Measurements from ENCODE around the gene PHYHD1.
"Not testable (repeated sequence)": the region's sequence is repeated elsewhere in the genome, so short reads cannot be mapped to it uniquely, and the experiment has no call there.

Gene PHYHD1

DNA sequence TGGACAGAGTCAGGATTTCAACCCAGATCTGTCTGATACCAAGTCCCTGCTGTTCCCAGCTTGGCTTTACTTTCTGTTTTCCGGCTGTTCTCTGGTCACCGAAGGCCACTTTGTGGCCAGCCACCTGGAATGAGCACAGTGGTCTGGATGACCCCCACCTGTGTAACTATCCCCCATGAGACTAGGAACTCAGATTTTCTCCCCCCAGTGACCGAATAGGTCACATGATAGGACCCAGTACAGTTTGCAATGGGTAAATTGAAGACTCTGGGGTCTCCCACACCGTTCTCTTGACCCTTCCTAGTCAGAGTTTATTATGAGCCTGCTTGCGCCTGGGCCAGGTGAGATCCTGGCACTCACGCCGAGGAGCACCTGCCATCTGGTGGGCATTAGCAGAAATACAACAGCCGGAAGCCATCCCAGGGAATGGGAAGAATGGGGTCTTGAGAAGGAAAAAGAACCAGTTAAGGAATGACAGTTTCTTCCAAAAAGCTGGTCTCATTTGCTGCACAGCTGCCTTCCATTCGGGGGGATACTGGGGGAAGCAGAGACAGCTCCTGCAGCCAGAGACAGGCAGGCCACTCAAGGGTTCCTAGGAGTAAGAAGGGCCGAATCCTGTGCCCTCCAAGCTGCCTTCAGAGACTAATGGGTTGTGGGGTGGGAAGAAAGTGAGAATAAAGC is 7.1 kb downstream of the PHYHD1 start:
- DNase-seq, result peak; percentile 28

DNA sequence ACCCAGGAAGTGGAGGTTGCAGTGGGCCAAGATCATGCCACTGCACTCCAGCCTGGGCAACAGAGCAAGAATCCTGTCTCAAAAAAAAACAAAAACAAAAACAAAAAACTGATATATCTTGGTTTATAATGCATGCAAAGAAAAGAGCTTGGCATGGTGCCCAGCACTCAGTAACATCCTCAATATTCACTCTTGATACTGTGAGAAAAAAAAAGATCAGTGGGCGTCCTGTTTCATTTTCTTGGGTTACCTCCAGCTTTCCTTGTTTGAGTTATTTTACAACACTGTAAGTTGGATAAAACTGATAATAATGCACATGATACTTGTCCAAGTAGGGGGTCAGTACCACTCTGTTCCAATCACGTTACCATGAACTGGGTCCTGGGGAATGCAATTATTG is 7.8 kb downstream of the PHYHD1 start:
- DNase-seq, result peak; percentile 30

DNA sequence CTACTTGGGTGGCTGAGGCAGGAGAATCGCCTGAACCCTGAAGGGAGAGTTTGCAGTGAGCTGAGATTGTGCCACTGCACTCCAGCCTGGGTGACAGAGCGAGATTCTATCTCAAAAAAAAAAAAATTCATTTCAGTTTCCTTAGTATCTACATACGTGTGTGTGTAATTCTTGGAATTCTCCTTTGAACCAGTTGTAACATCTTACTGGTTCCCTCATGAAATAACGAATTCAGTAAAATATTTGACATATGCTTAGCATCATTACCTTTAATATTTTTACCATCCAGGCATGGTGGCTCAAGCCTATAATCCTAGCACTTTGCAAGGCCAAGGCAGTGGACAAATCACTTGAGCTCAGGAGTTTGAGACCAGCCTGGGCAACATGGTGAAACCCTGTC is 8.8 kb downstream of the PHYHD1 start:
- no peak for DNase-seq

DNA sequence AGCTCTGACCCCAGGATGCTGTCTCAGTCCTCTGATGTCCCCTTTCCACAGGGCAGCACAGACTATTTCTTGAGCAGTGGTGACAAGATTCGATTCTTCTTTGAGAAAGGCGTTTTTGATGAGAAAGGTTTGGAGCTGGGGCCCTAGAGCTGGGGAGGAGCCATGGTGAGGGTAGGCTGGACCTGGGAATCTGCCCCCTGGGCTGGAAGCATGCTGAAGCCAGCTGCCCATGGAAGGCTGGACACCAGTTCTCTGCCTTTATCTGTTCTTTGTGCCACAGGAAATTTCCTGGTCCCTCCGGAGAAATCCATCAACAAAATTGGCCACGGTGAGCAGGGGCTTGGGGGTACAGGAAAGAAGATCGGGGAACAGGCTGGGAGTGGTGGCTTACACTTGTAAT is 12.9 kb downstream of the PHYHD1 start:
- DNase-seq, result no peak

DNA sequence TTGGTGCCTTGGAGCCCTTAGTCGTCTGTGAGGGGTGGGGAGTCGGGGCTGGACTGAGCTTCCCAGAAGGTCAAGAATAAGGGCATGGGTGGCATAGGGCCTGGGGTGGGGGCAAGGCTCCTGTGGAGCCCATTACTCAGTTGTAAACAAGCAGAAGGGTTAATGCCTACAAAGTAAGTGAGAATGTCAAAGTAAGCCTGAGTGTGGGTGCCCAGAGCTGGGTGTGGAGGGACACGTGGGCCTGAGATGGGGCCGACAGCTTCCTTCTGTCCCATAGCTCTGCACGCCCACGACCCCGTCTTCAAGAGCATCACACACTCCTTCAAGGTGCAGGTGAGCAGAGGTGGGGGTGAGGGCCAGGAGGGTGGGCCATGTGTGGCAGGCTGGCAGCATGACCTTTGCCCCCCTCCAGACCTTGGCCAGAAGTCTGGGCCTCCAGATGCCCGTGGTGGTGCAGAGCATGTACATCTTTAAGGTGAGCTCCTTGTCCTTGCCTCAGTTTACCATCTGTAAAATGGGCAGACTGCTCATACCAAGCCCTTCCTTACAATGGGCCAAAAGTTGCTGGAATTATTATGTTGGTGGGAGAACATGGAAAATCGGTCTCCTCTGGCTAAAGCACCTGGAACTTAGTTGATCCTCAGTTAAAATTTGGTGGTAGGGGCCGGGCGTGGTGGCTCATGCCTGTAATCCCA is 15.5 kb downstream of the PHYHD1 start:
- DNase-seq, result no peak

DNA sequence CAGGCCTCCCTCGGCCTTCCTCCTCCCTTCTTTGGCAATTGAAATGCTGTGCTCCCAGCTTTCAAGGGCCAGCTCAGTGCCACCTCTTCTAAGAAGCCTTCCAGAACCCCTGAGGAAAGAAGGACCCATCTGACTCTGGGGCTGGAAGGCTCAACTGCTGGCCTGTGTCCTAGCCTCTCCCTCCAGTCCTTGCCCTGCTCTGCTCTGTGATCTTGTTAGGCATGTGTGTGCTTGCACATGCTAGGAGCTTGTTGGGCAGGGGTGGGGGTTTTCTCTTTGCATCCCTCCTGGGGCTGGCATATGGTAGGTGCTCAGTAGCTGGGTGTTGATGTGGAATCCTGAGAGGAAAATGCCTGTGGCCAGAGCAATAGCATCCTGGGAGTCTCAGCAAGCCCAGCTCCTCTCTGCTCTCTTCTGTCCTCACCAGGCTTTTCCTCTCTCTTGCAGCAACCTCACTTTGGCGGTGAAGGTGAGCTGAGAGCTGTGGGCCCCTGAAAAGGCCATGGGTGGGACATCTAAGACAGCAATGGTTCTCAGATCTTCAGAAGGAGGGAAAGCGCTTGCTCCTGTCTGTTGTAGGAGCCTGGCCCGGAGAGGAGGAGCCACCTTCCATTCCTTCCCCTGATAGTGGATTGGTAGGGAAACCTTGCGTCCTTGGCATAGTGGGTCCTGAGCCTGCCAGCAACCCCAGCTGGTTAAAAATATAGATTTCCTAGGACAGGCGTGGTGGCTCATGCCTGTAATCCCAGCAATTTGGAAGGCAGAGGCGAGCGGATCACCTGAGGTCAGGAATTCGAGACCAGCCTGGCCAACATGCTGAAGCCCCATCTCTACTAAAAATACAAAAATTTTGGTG is 16.8 kb downstream of the PHYHD1 start:
- no peak for DNase-seq

DNA sequence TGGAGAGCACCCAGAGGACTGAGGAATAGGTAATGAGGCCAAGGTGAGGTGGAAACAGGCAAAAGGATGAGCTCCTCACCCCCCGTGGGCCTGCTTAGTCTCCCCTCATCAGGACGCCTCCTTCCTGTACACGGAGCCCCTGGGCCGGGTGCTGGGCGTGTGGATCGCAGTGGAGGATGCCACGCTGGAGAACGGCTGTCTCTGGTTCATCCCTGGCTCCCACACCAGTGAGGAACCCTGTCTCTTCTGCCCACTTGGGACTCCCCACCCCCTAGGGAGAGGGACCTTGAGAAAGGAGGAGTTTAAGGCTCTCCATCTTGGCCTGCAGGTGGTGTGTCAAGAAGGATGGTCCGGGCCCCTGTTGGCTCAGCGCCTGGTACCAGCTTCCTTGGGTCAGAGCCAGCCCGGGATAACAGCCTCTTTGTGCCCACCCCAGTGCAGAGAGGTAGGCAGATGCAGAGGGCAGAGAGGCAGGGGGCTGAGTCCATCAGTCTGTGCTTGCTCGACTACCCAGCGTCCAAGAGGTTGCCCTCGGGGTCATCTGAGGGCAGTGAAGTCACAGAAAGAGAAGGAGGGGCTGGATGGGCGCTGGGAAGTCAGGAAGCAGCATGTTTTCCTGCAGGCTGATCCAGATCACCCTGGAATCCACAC is 19.6 kb downstream of the PHYHD1 start:
- no peak for DNase-seq

DNA sequence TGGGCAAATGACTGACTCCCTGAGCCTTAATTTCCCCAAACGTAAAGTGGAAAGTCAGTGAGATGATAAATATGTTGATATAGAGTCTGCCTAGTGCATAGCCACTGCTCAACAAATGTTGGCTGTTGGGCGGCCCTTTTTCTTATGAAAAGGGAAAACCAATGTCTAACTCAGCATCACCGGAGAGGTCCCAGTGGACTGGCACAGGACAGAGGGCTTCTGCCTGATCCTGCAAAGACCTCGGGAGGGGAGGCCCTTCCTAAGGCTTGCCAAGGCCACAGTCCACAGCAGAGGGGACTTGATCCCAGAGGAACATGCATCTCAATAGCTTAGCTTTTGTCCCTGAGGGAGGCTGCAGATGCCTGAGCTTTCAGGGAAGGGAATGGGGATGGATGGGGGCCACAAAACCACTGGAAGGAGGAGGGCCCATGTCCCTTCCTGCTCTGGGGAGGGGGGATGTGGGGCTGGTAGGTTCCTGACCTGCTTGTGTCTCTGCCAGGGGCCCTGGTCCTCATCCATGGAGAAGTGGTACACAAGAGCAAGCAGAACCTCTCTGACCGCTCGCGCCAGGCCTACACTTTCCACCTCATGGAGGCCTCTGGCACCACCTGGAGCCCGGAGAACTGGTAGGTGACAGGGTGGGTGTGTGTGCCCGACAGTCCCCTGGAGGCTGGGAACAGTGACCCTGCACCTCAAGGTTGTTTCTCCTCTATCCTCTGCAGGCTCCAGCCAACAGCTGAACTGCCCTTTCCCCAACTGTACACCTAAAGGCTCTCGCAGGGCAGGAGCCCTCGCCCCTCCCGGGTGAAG is 20.4 kb downstream of the PHYHD1 start:
- no peak for DNase-seq

DNA sequence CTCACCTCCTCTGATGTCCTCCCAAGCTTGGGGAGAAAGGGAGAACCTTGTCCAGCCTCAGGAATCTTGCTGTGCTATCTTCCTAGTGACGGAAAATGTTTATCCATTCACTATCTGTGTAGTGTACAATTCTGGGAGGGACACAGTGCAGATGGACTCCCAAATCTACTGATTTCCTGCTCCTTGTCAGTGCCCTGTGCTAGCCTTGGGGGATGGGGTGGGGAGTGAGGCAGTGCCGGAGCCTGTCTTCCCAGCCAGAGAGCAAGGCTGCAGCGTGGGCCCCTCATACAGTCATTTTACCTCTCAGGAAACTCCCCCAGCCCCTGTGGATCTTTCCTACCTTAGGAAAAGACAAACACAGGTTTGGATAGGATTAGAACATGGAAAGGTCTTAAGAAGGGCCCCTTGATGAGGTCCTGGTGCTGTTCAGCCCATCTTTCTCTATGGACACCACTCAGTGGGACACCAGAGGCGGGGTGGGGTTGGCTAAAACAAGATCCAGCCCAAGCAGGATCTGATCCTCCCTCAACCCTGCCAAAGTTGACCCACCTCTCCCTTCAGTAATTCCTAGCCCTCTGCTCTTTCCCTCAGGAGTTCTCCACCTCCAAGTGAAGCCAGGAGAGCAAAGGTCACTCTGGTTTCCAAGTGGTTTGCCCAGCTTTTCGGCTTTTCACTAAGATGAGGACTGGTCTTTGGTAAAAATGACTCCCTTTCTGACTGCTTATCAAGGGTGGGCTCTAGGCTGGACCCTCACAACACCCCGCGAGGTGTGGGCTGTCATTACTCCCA is 23.2 kb downstream of the PHYHD1 start:
- DNase-seq, result no peak

DNA sequence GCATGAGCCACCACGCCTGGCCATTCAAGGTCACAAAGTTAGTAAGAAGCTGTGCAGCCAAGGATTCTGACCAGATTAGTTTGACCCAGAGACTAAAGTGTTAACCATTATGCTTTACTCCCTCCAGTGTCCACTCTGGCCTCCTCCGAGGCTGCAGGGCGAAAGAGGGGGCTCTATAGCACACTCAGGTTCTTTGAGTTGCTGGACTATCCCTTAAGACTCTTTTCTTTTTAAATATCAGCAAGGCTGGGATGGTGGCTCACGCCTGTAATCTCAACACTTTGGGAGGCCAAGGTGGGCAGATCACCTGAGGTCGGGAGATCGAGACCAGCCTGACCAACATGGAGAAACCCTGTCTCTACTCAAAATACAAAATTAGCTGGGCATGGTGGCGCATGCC is 24.2 kb downstream of the PHYHD1 start:
- DNase-seq, result not testable (repeated sequence)

DNA sequence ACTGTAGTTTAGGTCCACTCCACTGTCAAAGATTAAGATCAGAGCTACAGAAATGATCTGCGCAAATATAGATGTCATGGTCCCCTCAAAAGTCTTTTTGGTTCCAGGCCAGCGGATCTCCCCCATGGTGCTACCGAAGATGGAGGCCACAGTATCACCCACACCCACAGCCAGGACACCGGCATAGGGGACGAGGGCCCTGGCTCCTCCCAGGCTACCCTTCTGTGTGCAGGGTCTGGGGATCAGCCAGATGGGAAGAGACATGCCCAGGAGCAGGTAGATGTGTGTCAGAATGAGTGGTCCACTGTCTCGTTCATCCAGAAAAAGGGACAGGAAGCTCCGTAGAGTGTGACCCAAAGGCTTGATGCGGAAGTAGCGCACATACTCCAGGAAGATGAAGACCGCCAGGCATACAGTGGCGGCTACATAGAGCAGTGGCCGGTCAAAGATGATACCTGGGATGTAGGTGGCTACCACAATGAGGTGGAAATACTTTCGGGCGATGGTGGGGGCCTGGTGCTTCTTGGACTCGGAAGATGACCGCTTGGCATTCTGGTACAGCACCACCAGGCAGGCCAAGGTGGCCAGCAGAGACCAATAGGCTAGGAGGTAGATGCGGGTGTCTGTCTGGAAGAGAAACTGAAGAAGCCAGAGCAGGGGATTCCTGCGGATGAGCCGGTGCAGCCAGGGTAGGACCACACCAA is 25.2 kb downstream of the PHYHD1 start:
- DNase-seq, result no peak

DNA sequence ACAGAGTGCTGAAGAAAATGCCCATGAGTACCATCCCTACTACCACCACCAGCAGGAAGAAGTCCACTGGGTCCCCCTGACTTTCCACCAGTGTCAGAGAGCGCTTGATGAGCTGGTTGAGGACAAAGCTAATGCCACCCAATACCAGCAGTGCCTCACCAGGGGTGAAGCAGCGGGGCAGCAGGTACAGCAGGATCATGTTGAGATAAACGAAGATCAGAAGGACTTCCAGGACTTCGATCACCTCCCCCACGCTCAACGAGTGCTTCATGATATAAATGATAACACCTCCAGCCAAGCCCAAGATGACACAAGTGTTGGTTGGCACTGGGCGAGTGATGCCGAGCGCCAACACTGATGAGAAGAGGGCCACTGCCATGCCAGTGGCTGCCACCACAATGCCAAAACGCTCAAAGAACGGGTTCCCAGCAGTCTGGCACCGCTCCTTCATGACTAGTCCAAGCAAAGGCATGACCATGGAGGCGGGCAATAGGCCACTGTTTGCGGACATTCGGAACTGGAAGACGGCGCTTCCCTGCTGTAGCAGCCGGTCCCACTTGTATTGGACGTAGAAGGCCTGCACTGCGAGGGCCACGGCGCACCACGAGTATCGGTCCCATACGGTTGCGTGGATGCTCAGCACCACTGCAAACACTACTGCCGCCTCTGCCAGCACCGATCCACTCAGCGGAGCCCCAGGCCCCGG is 25.9 kb downstream of the PHYHD1 start:
- DNase-seq, result peak; percentile 6

DNA sequence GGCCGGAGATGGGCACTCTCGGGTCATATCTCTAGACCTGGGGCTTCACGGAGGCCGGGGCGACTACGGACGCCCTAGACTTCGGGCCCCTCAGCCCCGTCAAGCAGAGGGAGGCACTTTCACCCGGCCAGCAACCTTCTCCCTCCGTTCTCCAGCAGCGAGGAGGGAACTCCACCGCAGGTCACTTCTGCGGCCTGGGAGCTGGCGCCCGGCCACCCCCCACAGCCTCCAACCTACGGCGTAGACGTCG is 26.4 kb downstream of the PHYHD1 start:
- DNase-seq, result no peak

DNA sequence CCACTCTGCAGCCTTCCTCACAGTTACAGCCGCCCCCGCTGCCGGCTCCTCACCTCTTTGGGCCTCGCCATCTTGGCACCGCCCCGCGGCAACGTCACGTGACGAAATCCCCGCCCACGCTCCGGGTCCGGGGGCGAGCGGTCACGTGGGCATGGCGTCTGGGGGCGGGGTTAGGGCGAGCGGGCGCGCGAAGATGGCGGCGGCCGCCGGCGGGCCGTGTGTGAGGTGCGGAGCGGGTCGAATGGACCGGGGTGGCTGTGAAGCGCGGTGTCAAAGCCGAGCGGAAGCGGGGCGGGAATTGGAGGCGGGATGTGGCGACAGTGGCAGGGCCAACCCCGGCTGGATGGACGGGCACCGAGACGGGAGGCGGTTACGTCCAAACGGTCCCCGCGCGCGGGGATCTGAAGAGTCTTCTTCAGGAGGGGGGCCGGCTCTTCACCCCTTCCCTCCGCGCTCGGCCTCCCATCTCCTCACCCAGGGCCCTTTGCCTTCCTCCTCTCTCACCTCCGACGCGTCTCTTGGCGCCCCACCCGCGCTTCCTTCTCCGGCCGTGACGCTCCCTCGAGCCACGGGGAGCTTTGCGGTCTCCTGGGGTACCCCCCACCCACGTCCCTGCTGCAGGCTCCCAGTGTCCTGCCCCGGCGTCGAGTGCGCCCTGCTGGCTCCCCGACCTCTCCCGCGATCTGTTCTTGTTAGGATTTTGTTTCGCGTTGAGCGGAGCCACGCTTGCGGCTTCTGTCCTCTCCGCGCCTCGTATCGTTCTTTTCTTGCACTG is 26.9 kb downstream of the PHYHD1 start, which contains the start of the genes DOLK and NUP188:
TSS of gene DOLK (minus strand) at position 77 of the 775 bp plus-strand sequence. CDS start 300 bp downstream, outside the sequence.
TSS of gene NUP188 (plus strand) at position 173 of the 775 bp plus-strand sequence. CDS start at position 194, 21 bp downstream.
- peak; percentile 95 for DNase-seq

DNA sequence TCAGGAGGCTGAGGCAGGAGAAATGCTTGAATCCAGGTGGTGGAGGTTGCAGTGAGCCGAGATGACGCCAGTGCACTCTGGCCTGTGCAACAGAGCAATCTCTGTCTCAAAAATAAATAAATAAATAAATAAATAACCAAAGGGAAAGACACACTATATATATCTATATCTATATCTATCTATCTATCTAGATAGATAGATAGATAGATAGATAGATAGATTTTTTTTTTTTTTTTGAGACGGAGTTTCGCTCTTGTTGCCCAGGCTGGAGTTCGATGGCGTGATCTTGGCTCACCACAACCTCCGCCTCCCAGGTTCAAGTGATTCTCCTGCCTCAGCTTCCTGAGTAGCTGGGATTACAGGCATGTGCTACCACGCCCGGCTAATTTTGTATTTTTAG is 40.6 kb downstream of the PHYHD1 start:
- not testable (repeated sequence) for DNase-seq

DNA sequence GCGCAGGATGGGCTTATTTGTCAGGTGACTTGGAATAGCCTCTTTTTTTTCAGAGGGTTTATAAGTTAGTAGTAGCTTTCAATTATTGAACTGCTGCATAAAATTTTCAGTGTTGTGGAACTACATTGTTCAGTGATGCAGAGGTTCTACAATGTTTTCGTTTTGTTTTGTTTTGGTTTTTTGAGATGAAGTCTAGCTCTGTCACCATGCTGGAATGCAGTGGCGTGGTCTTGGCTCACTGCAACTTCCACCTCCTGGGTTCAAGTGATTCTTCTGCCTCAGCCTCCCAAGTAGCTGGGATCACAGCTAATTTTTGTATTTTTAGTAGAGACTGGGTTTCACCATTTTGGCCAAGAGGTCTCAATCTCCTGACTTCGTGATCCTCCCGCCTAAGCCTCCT is 48.7 kb downstream of the PHYHD1 start:
- DNase-seq, result no peak

DNA sequence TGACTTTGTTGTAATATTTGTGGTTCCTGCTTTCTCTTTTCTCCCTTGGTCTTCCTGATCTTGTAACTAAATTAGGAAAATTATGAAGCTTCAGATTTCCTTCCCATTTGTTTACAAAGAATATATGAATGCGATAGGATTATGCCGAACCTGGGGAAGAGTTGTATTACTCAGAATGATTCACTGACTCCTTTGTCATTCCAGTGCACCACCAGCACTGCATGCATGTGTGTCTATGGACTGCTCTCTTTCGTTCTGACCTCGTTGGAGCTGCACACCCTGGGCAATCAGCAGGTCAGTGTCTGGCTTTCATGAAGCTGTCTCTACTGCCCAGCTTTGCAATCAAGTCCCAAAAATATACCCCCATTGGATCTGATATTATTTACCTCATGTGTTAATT is 52.2 kb downstream of the PHYHD1 start:
- DNase-seq, result no peak

DNA sequence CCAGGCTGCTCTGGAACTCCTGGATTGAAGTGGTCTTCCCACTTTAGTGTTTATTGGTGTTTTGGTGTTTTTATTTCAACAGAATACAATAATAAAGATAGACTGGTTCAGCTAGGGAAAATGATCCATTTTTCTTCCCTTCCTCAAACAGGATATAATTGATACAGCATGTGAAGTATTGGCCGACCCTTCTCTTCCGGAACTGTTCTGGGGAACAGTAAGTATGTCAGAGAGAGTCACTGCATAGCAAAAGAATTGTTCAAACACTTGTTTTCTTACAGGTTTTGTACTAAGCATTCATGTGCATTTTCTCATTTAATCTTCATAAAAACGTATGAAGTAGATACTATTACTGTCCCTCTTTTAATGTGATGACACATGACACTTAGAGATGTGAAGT is 58.3 kb downstream of the PHYHD1 start:
- no peak for DNase-seq

DNA sequence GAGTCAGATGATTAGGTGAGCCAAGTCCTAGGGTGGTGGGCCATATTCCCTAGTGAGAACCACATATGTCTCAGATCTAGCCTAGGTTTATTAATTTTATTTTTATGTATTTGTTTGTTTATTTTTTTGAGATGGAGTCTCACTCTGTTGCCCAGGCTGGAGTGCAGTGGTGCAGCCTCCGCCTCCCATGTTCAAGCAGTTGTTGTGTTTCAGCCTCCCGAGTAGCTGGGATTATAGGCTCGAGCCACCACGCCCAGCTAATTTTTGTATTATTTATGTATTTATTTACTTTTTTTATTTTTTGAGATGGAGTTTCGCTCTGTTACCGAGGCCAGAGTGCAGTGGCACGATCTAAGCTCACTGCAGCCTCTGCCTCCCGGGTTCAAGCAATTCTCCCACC is 62.8 kb downstream of the PHYHD1 start:
- no peak for DNase-seq
